Hypothalamus (tissue), 51 donors: ENCODE measurements around the gene GNGT1.

Source experiments
- DNase-seq, 51 donors: peaks; one replicate each; lab custom pipeline; 2025; lab: John Stamatoyannopoulos, UW

The GNGT1 gene

DNA sequence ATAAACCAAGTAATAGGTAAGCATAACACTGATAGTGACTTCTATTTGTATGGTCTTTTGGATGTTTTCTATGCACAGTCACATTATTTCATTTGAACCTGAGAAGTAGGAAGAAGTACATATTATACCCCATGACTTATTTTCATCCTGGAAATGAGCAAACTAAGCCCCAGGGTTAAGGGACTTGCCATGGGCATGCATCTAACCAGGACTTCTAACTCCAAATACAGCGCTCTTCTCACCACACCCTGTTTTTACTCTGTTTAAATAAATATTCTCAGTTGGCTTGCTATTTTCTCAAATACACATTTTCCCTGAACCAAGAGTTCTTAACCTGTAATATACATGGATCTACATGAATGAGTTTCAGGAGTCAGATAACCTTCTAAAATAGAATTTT lies 31.5 kb downstream of the GNGT1 start:
- no peak for DNase-seq

DNA sequence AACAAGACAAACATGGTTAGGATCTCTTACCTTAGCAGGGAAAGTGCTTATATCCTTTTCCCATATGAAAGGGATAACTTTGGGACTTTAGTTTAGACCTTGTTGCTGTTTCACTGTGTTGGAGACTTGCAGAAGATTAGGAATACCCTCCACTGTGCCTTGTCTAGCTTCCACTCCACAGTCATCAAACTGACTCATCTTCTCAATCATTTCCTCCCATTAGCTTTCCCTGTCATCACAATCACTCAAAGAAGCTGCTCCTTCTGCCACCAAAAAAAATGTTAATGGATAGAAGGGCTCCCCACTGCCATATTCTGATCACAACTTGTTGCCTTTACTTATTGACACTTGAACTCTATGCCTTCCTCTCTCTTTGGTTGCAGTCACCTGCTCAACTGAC lies 31.9 kb downstream of the GNGT1 start:
- no peak for DNase-seq

- DNase-seq, result no peak
Observed at GRCh38 chr7:93941945-93942344, 35.6 kb downstream of the GNGT1 start.

GRCh38 chr7:93943816-93944540 lies 37.6 kb downstream of the GNGT1 start:
- DNase-seq, result no peak

DNA sequence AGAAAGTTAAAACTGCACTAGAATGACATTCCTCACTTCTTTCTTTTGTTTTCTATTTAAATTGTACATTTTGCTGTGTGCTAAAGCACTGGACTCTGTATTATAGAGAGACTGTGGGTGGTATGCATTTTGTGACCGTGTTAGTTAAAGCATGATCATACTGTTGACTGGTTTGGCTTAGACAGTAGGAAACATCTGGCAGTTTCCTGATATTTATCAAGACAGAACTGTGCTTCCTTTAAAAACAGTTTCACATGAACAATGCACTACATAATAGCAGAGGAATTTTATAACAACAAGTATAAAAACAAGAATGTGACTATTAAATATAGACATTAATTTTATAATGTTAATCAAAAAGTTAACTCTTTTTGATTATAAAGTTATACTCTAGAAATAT lies 38.3 kb downstream of the GNGT1 start:
- no peak for DNase-seq

- no peak for DNase-seq
Observed at GRCh38 chr7:93945083-93945482, 38.7 kb downstream of the GNGT1 start.

GRCh38 chr7:93945756-93946535 lies 39.6 kb downstream of the GNGT1 start:
- DNase-seq, result no peak

DNA sequence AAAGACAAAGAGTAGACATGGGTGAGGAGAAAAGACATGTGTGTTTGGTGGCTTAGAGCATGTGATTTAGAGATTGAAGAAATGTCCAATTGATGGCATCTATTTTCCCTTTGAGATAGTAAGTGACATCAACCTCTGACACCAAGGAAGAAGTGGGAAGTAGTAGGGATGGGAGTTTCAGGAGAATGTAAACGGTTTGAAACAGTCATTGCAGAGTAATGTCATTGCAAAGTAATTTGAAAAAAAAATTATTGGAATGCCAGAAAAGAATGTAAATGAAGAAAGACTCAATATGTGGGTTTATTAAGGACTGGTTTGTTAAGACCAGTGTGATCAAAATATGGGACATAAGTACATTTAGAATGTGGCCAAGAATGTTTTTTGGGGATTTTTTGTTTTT lies 41.7 kb downstream of the GNGT1 start:
- DNase-seq, result no peak

DNA sequence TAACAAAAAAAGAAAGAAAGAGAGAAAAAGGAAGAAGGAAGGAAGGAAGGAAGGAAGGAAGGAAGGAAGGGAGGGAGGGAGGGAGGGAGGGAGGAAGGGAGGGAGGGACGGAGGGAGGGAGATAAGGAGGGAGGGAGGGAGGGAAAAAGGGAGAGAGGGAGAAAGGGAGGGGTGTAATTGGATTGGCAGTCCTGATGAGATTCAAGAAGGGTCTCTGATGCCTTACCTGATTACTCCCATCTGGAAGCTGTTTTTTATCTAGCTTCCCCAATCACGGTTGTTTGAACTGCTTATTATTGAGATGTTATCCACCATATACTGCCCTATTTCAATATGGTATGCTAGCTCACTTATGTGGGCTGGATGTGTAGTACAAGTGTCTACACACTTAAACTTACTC lies 42.5 kb downstream of the GNGT1 start:
- no peak for DNase-seq

DNA sequence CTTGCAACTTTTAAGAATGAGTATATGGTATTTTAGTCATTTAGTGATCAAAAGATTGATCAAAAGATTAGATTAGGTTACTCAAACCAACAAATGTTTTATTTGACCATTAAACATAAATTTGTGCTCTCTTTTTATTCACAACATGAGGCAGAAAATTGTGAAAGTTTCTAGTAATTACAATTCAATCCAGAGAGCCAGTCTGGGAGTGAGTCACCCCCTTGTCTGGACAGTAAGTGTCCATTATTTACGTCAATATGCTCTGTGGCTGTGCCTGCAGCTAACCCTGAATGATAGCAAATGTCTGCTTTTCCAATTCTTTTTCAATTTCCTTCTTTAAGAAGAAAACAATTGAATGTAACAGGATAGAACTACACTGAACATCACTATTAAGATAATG lies 43.1 kb downstream of the GNGT1 start:
- no peak for DNase-seq

- no peak for DNase-seq
Observed at GRCh38 chr7:93955304-93955703, 48.9 kb downstream of the GNGT1 start.

DNA sequence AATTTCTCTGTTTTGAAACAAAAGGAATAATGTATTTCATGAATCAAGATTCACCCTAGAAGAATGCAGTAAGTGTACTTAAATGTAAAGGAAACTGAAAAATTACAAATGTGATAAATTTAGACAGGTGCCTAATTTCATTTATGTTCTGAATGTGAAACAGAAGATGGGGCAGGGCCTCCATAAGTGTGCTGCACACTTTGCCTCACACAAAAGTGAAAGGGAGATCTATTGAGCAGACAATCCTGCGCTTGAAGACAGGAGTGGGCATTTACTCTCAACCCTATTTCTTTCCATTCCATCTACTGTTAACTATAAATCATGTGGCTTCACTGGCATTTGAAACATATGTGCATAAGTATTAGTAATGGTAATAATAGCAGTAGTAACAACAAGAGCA lies 51.4 kb downstream of the GNGT1 start:
- DNase-seq, result no peak

DNA sequence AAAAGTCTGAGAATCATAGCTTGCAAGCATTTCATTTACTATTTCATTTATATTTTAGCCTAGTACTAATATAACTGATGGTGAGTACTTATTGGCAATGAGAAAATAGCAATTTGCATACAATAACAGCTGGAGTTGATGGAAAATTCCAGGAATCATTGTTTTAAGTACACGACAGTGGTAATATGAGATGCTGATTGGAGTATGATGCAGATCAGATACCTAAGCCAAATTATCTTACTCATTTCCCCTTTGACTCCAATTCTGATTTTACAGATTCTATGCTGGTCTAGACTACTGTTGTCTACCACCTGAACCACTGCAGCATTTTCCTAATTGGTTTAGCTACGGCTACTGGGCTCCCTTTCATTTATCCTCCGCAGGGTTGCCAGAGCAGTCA lies 51.8 kb downstream of the GNGT1 start:
- DNase-seq, result no peak

DNA sequence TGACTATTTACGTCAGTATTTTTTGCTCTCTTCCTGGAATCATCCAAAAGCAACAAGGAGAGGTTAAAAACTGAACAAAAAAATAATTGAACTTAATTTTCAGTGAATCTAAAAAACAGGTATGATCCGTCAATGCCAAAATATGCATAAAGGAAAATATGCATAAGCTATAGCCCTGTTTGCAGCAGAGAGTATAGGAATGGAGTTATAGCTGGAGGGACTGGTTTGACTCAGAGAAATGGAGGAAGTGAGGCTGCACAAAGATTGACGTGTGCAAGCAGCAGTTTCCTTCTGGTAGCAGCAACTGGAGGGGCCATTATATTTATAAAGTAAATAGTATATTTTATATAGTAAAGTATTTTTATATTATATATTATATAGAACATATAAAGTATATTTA lies 52.3 kb downstream of the GNGT1 start:
- DNase-seq, result no peak
